A549 treated with CORT108297 at 1 μM for 4 hours (cell line): ENCODE data around the gene PRKCQ. TPM values are rescaled to one million over a fixed set of nuclear protein-coding genes. Genes with fewer than 3 reads are reported as not detected.

Experiments used
- total RNA-seq: library from RNA; stranded (reverse); fragments of 200-300 nt; extraction: Qiagen RNA extraction; gene quantifications from 5 replicates; pipeline ENCODE4 v1.2.3, GENCODE V29; 2022

The PRKCQ gene
- total RNA-seq = 4.0 to 4.8 TPM (median 4.2 TPM) in 5 replicates

GRCh38 chr10:6579904-6580278 lies at the start of gene PRKCQ:
PRKCQ (minus strand) TSS chr10:6580276; CDS start chr10:6515135, 65,141 bp downstream.

